ENCODE results near the gene SNAP29. TPM values are rescaled to one million over a fixed set of nuclear protein-coding genes. Genes with fewer than 3 reads are reported as not detected.
"Not testable (repeated sequence)": the region's sequence is repeated elsewhere in the genome, so short reads cannot be mapped to it uniquely, and the experiment has no call there.

Gene SNAP29
- total RNA-seq, 2 experiments from 2014 or later, result 34.7 to 35.6 TPM

DNA sequence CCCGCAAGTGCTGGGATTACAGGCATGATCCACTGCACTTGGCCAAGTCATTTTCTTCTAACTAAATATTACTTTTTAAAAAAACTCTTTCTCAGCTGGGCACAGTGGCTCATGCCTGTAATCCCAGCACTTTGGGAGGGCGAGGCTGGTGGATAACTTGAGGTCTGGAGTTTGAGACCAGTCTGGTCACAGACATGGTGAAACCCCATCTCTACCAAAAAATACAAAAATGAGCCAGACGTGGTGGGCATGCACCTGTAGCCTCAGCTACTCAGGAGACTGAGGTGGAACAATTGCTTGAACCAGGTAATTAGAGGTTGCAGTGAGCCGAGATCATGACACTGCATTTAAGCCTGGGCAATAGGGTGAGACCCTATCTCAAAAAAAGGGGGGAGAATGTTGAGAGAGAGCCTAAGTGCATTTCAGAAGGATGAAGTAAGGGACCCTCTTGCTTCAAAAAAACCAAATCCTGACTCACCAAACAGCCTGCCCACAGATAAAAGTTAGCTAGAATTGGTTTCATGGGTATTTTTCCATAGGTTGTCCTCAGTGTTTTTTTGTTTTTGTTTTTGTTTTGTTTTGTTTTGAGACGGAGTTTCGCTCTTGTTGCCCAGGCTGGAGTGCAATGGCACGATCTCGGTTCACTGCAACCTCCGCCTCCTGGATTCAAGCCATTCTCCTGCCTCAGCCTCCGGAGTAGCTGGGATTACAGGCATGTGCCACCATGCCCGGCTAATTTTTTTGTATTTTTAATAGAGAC lies 77.2 kb downstream of the SNAP29 start:
- DNase-seq, H3K27me3 Mint-ChIP-seq, H3K9me3 Mint-ChIP-seq, POLR2A ChIA-PET, CTCF ChIA-PET, H3K4me3 Mint-ChIP-seq, H3K27ac Mint-ChIP-seq: not testable (repeated sequence)
- Mint-ChIP-seq H3K4me1 (peaks cover 33% of the 10 kb centered on the region), H3K36me3 (ENCODE audit: low read depth) (peaks cover 43% of the 10 kb centered on the region)

DNA sequence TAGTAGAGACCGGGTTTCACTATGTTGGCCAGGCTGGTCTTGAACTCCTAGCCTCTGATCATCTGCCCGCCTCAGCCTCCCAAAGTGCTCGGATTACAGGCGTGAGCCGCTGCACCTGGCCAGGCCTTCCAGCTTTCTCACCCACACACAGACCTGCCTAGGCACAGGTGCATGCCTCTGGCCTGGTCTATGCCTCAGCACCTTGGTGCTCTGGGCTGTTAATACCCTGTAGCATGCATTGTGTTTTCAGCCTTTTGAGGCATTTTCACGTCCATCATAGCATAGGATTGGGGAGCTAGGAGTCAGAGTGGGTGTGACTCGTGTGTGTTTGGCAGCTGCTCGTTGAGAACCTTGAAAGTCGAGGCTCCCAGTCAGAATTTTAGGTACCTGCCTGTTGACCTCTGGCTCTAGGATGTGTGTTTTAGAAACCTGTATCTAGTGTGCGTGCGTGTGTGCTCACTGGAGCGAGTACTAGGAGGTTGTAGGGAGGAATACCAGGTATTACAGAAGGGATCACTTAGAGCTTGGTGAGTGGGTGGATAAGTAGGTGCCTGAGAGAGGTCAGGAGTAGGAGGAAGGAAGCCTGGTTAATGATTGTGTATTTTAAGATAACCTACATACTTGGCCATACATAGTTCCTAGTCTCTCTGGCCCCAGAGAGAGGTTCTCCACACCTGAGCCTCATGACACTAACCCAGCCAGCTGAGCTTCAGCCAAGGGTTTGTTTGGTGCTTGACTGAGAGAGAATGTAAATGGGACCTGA lies 78.4 kb downstream of the SNAP29 start:
- H3K36me3 Mint-ChIP-seq (ENCODE audit: low read depth), result peaks cover 49% of the 10 kb centered on the region
- H3K9me3 Mint-ChIP-seq, result no peaks in the 10 kb centered on the region
- no peak for DNase-seq
- ChIA-PET CTCF (interaction anchor here (1.4 kb wide), 1 partner anchor 23 kb away, joined by 5 read pairs; no protein-coding TSS in a partner anchor), POLR2A (interaction anchor here (1.2 kb wide), 1 partner anchor 16 kb away, joined by 3 read pairs; no protein-coding TSS in a partner anchor)
- H3K4me1 Mint-ChIP-seq, result peaks cover 38% of the 10 kb centered on the region
- H3K4me3 Mint-ChIP-seq, result no peak overlapping the region
- no peaks in the 10 kb centered on the region for H3K27me3 Mint-ChIP-seq
- H3K27ac Mint-ChIP-seq, result no peak overlapping the region

DNA sequence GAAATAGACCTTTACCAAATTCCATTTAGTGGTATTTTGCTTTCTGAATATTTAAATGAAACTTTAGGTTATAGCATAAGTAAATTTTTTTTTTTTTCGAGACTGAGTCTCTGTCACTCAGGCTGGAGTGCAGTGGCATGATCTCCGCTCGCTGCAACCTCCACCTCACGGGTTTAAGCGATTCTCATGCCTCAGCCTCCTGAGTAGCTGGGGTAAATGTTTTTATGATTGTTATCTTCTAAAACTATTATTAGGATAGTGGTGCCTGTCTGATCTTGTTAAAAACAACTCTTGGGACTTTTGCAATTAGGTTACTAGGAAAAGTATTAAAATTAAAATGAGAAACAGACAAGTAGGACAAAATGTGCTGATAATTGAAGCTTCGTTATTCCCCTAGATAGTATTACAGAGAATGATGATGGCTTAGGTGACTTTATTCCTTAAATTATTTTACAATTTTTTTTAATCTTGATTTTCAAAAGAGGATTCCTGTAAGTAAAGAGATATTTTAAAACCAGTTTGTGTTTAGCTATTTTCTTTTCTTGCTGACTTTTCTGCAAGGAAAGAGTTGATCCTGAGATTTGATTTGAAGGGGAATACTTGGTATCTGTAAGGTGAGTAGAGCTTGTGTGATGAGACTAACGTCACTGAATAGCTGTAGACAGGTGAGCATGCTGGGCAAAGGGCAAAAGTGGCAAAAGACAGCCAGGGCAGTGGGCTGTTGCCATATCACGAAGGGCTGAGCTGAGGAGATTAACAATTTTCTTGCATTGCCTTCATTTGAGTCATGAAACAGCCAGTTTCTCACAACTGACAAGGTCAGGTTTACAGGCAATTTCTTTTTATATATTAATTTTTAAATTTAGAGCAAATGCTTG lies 79.2 kb downstream of the SNAP29 start:
- Mint-ChIP-seq H3K4me3 (no peak overlapping the region), H3K27ac (no peak overlapping the region), H3K9me3 (no peaks in the 10 kb centered on the region), H3K36me3 (ENCODE audit: low read depth) (peaks cover 56% of the 10 kb centered on the region), H3K27me3 (no peaks in the 10 kb centered on the region), H3K4me1 (peaks cover 42% of the 10 kb centered on the region)
- no peak for DNase-seq
- ChIA-PET CTCF (interaction anchor here (0.9 to 1.4 kb wide), 2 partner anchors 17 to 22 kb away, joined by 5 read pairs; no protein-coding TSS in a partner anchor), POLR2A (interaction anchor here (1.2 kb wide), 1 partner anchor 17 kb away, joined by 3 read pairs; no protein-coding TSS in a partner anchor)

DNA sequence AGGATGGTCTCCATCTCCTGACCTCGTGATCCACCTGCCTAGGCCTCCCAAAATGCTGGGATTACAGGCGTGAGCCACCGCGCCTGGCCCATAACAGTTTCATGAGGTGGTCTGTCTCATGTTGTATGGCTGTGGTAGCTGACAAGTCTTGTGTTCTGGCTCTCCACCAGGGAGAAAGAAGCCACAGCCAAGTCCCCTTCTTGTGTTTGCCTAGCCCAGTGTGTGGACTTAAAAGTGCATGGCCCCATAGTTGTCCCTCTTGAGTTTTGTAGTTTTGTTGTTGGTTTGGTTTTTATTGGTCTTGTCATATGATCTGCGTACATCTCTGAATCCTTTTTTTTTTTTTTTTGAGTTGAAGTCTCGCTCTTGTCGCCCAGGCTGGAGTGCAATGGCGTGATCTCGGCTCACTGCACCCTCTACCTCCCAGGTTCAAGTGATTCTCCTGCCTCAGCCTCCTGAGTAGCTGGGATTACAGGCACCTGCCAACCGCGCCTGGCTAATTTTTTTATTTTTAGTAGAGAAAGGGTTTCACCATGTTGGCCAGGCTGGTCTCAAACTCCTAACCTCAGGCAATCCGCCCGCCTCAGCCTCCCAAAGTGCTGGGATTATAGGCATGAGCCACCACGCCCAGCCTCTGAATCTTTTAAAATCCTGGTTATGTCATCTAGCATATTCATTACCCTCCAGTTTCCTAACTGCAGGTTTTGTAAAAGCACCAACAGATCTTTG lies 80.8 kb downstream of the SNAP29 start:
- H3K4me3 Mint-ChIP-seq, H3K27ac Mint-ChIP-seq, H3K9me3 Mint-ChIP-seq, H3K27me3 Mint-ChIP-seq, POLR2A ChIA-PET, DNase-seq: not testable (repeated sequence)
- peaks cover 44% of the 10 kb centered on the region for H3K4me1 Mint-ChIP-seq
- CTCF ChIA-PET, result interaction anchor here (1.0 kb wide), 1 partner anchor 13 kb away, joined by 4 read pairs; no protein-coding TSS in a partner anchor
- H3K36me3 Mint-ChIP-seq (ENCODE audit: low read depth), result peaks cover 47% of the 10 kb centered on the region

DNA sequence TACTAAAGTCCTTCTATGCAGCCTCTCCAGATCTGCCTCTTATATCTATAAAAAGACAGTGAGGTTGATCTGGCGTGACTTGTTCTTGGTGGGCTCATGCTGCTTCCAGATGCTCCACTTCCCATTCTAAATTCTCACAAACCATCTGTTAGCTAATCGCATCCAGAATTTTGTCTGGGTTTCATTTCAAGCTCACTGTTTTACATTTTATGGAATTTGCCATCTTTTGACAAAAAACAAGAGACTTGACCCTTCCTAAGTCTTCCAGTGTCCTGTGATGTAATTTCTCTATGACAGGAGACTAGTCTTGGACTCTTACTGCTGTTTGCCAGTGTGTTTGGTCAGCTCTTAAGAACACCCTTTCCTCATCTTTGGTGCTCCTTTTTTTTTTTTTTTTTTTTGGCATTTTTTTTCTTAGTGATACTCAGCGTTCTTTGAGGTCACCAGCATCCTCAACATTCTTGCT lies 81.4 kb downstream of the SNAP29 start:
- no peak overlapping the region for H3K4me3 Mint-ChIP-seq
- ChIA-PET POLR2A (no interaction called here), CTCF (interaction anchor here (1.0 kb wide), 1 partner anchor 13 kb away, joined by 4 read pairs; no protein-coding TSS in a partner anchor)
- DNase-seq, result no peak
- peaks cover 43% of the 10 kb centered on the region for H3K36me3 Mint-ChIP-seq (ENCODE audit: low read depth)
- H3K4me1 Mint-ChIP-seq, result peaks cover 44% of the 10 kb centered on the region
- no peak overlapping the region for H3K27ac Mint-ChIP-seq
- no peaks in the 10 kb centered on the region for H3K9me3 Mint-ChIP-seq
- no peaks in the 10 kb centered on the region for H3K27me3 Mint-ChIP-seq

Other genes with a start within 250 kb of the SNAP29 start
- gene SERPIND1, start 84.9 kb upstream of the SNAP29 start, total RNA-seq, result not detected
- gene PI4KA, start 196 bp upstream of the SNAP29 start, total RNA-seq, result 100 to 1,000 TPM in 1 of 2 experiments, 10 to 100 TPM in 1; 85.8 to 100 TPM
- gene CRKL, start 58.4 kb downstream of the SNAP29 start, total RNA-seq, result 10 to 100 TPM; 84.8 to 88.2 TPM
- under 1 TPM; 0.23 to 0.58 TPM for gene AIFM3, start 108.2 kb downstream of the SNAP29 start, total RNA-seq
- gene LZTR1, start 123.3 kb downstream of the SNAP29 start, total RNA-seq, result 10 to 100 TPM; 53.3 to 60.3 TPM
- 10 to 100 TPM; 24.7 to 25.4 TPM for gene THAP7, start 143.1 kb downstream of the SNAP29 start, total RNA-seq
- gene P2RX6, start 156.2 kb downstream of the SNAP29 start, total RNA-seq, result under 1 TPM; 0.08 to 0.23 TPM
- not detected for gene SLC7A4, start 173.6 kb downstream of the SNAP29 start, total RNA-seq
- gene LRRC74B, start 186.9 kb downstream of the SNAP29 start, total RNA-seq, result not detected

Data from activated CD4-positive, alpha-beta memory T cell treated with anti-CD3 and anti-CD28 coated beads, Interleukin-2, amount 10 ng/mL, durations not matched to agents 7 days and 5 days (primary cell).